SU-DHL-6 (cell line): ENCODE data around the gene RBP3.

Experiments used
- H2AFZ ChIP-seq: fragments of 200-600 bp; sonication (generic); 2 replicates; pipeline ENCODE4 v1.6.1; 2014; ENCODE audit warnings: low read depth, mild to moderate bottlenecking, moderate library complexity, mixed read lengths, antibody characterized with exemption, low read length; ENCODE audit not compliant: severe bottlenecking
- H3F3A ChIP-seq: fragments of 200-600 bp; shearing (Covaris generic); 2 replicates; pipeline ENCODE4 v1.6.0; 2016; ENCODE audit warnings: antibody characterized with exemption, mild to moderate bottlenecking; ENCODE audit not compliant: insufficient read depth
- H3K27ac ChIP-seq: fragments of 200-600 bp; sonication (generic); 2 replicates; pipeline ENCODE4 v1.5.1; 2016; ENCODE audit warnings: low read depth, mild to moderate bottlenecking, low read length, moderate library complexity, mixed read lengths
- H3K27me3 ChIP-seq: fragments of 200-600 bp; sonication (generic), shearing (Covaris generic); 2 replicates; pipeline ENCODE4 v1.6.0; 2014; ENCODE audit warnings: mild to moderate bottlenecking, low read length
- H3K36me3 ChIP-seq: fragments of 200-600 bp; sonication (generic); 2 replicates; pipeline ENCODE4 v1.6.1; 2014; ENCODE audit warnings: mild to moderate bottlenecking, low read length, mixed read lengths
- H3K4me2 ChIP-seq: fragments of 300-600, 200-600 bp; shearing (Covaris generic), sonication (generic); 2 replicates; pipeline ENCODE4 v1.6.0; 2014; ENCODE audit warnings: low read length, low read depth, mild to moderate bottlenecking; ENCODE audit not compliant: poor library complexity, severe bottlenecking
- H3K4me3 ChIP-seq: fragments of 200-600 bp; sonication (generic); 2 replicates; pipeline ENCODE4 v1.5.1; 2014; ENCODE audit warnings: antibody characterized with exemption, low read length, mild to moderate bottlenecking, mixed read lengths; ENCODE audit not compliant: insufficient read depth, poor library complexity, severe bottlenecking
- H3K79me2 ChIP-seq: fragments of 200-600 bp; sonication (generic); 2 replicates; pipeline ENCODE4 v1.6.1; 2014; ENCODE audit warnings: mild to moderate bottlenecking, low read length, moderate library complexity; ENCODE audit not compliant: insufficient read depth
- H3K9ac ChIP-seq: fragments of 200-600 bp; sonication (generic); 2 replicates; pipeline ENCODE4 v1.7.0; 2014; ENCODE audit warnings: mild to moderate bottlenecking, low read length
- H3K9me2 ChIP-seq: fragments of 200-600 bp; sonication (generic); replicated peaks from 2 replicates; pipeline ENCODE4 v1.6.1; 2014; ENCODE audit warnings: low read length; ENCODE audit not compliant: insufficient read depth
- H3K9me3 ChIP-seq: fragments of 200-600 bp; sonication (generic); 2 replicates; pipeline ENCODE4 v1.6.1; 2014; ENCODE audit warnings: low read length, mixed read lengths; ENCODE audit not compliant: insufficient read depth
- H4K20me1 ChIP-seq: fragments of 200-600 bp; sonication (generic); 2 replicates; pipeline ENCODE4 v1.6.1; 2014; ENCODE audit warnings: low read depth, mild to moderate bottlenecking, antibody characterized with exemption, low read length, moderate library complexity, mixed read lengths
- CTCF ChIP-seq: fragments of 200-600 bp; sonication (generic); IDR thresholded peaks from one replicate; pipeline ENCODE4 v1.5.1; 2017; ENCODE audit warnings: antibody characterized with exemption, mild to moderate bottlenecking, low read length, moderate library complexity; ENCODE audit not compliant: insufficient read depth, poor library complexity, severe bottlenecking
- EZH2phosphoT487 ChIP-seq: fragments of 200-600 bp; sonication (generic), shearing (Covaris generic); conservative IDR thresholded peaks from 2 replicates; pipeline ENCODE4 v1.6.1; 2018; ENCODE audit warnings: mild to moderate bottlenecking, antibody characterized with exemption, low read length, moderate library complexity, mixed read lengths

RBP3 gene

GRCh38 chr10:47314416-47314970, 33.7 kb upstream of the RBP3 start:
- Histone ChIP-seq H3F3A (no peaks in the 10 kb centered on the region), H3K9ac (no peak overlapping the region), H2AFZ (no peak overlapping the region), H3K4me2 (no peak overlapping the region), H3K79me2 (no peaks in the 10 kb centered on the region), H3K27ac (no peak overlapping the region), H3K27me3 (no peaks in the 10 kb centered on the region), H3K36me3 (no peaks in the 10 kb centered on the region), H4K20me1 (no peaks in the 10 kb centered on the region), H3K4me3 (no peak overlapping the region), H3K9me2 (no peaks in the 10 kb centered on the region), H3K9me3 (no peaks in the 10 kb centered on the region)
- TF ChIP-seq CTCF (no peak), EZH2phosphoT487 (no peak)

GRCh38 chr10:47315421-47315820, 32.7 kb upstream of the RBP3 start:
- Histone ChIP-seq H3K27me3 (no peaks in the 10 kb centered on the region), H4K20me1 (no peaks in the 10 kb centered on the region), H3K27ac (no peak overlapping the region), H3K79me2 (no peaks in the 10 kb centered on the region), H3K4me3 (no peak overlapping the region), H3K9me2 (no peaks in the 10 kb centered on the region), H3K4me2 (no peak overlapping the region), H3K9ac (no peak overlapping the region), H2AFZ (no peak overlapping the region), H3K36me3 (no peaks in the 10 kb centered on the region), H3F3A (no peaks in the 10 kb centered on the region), H3K9me3 (no peaks in the 10 kb centered on the region)
- no peak for TF ChIP-seq EZH2phosphoT487
- TF ChIP-seq CTCF: no peak

- H3K27ac ChIP-seq: no peak overlapping the region
- H3K79me2 ChIP-seq: no peaks in the 10 kb centered on the region
- H3K4me3 ChIP-seq: no peak overlapping the region
- H3K9me2 ChIP-seq: no peaks in the 10 kb centered on the region
- H3K27me3 ChIP-seq: no peaks in the 10 kb centered on the region
- no peaks in the 10 kb centered on the region for H3K9me3 ChIP-seq
- no peaks in the 10 kb centered on the region for H3K36me3 ChIP-seq
- H2AFZ ChIP-seq: no peak overlapping the region
- TF ChIP-seq EZH2phosphoT487 (no peak), CTCF (no peak)
- no peak overlapping the region for H3K4me2 ChIP-seq
- no peaks in the 10 kb centered on the region for H4K20me1 ChIP-seq
- H3F3A ChIP-seq: no peaks in the 10 kb centered on the region
- no peak overlapping the region for H3K9ac ChIP-seq
Observed at GRCh38 chr10:47316131-47316530, 32.0 kb upstream of the RBP3 start.
